NCI-H128 (cell line): ENCODE results near the gene RAG2.

Experiments used
- DNase-seq: peaks from one replicate; lab custom pipeline; 2025; ENCODE audit not compliant: unreplicated experiment; lab: John Stamatoyannopoulos, UW

RAG2 gene

GRCh38 chr11:36598051-36598450 is at the start of gene RAG2:
RAG2 (minus strand) TSS chr11:36598236; CDS start chr11:36594168, 4,068 bp downstream.
- no peak for DNase-seq

- no peak for DNase-seq
These were observed 40.5 kb upstream of the RAG2 start for GRCh38 chr11:36638556-36638955.

GRCh38 chr11:36635066-36635862 is 37.2 kb upstream of the RAG2 start:
- no peak for DNase-seq

GRCh38 chr11:36631774-36632173 is 33.7 kb upstream of the RAG2 start:
- DNase-seq, result no peak

GRCh38 chr11:36628765-36629244 is 30.8 kb upstream of the RAG2 start:
- DNase-seq, result no peak

- DNase-seq, result no peak
These were observed 30.1 kb upstream of the RAG2 start for GRCh38 chr11:36628141-36628540.

- DNase-seq, result no peak
These were observed 29.4 kb upstream of the RAG2 start for GRCh38 chr11:36627471-36627870.

GRCh38 chr11:36627006-36627405 is 29.0 kb upstream of the RAG2 start:
- DNase-seq, result no peak

- no peak for DNase-seq
These were observed 25.5 kb upstream of the RAG2 start for GRCh38 chr11:36623494-36623893.

- no peak for DNase-seq
These were observed 24.5 kb upstream of the RAG2 start for GRCh38 chr11:36622431-36623136.

- DNase-seq, result no peak
These were observed 22.2 kb upstream of the RAG2 start for GRCh38 chr11:36620246-36620645.

GRCh38 chr11:36619502-36619901 is 21.5 kb upstream of the RAG2 start:
- DNase-seq, result no peak

GRCh38 chr11:36618363-36619047 is 20.5 kb upstream of the RAG2 start:
- DNase-seq, result no peak

GRCh38 chr11:36617543-36618362 is 19.7 kb upstream of the RAG2 start:
- no peak for DNase-seq

- no peak for DNase-seq
These were observed 17.8 kb upstream of the RAG2 start for GRCh38 chr11:36615826-36616225.

GRCh38 chr11:36609383-36609782 is 11.3 kb upstream of the RAG2 start:
- DNase-seq, result no peak

GRCh38 chr11:36608491-36609199 is 10.6 kb upstream of the RAG2 start:
- no peak for DNase-seq

GRCh38 chr11:36605221-36606216 is 7.5 kb upstream of the RAG2 start:
- no peak for DNase-seq

- no peak for DNase-seq
These were observed 4.1 kb upstream of the RAG2 start for GRCh38 chr11:36602135-36602534.
